ENCODE data around the gene P2RX7.

P2RX7 gene

GRCh38 chr12:121086781-121087295 is 45.8 kb upstream of the P2RX7 start:
- Histone ChIP-seq H3K27me3 (ENCODE audit: insufficient read depth, poor library complexity, severe bottlenecking) (no peaks in the 10 kb centered on the region), H3K27ac (ENCODE audit: poor library complexity, severe bottlenecking) (no peak overlapping the region), H3K4me1 (ENCODE audit: insufficient read depth, poor library complexity, severe bottlenecking) (no peaks in the 10 kb centered on the region), H3K4me3 (ENCODE audit: severe bottlenecking) (no peak overlapping the region), H3K9me3 (ENCODE audit: severe bottlenecking) (no peaks in the 10 kb centered on the region), H3K36me3 (ENCODE audit: low read depth) (no peaks in the 10 kb centered on the region)
- TF ChIP-seq CTCF (IDR thresholded peaks at IDR 0.05; ENCODE audit: poor library complexity, severe bottlenecking) = no peak
- ATAC-seq (ENCODE audit: low read depth) (no peak), DNase-seq (ENCODE audit: low spot score) (no peak)

GRCh38 chr12:121087467-121088194 is 45.0 kb upstream of the P2RX7 start:
- H3K9me3 ChIP-seq (ENCODE audit: severe bottlenecking) = no peaks in the 10 kb centered on the region
- ATAC-seq (ENCODE audit: low read depth) (no peak), DNase-seq (ENCODE audit: low spot score) (no peak)
- H3K27me3 ChIP-seq (ENCODE audit: insufficient read depth, poor library complexity, severe bottlenecking) = no peaks in the 10 kb centered on the region
- no peaks in the 10 kb centered on the region for H3K4me1 ChIP-seq (ENCODE audit: insufficient read depth, poor library complexity, severe bottlenecking)
- TF ChIP-seq CTCF (IDR thresholded peaks at IDR 0.05; ENCODE audit: poor library complexity, severe bottlenecking) = no peak
- H3K4me3 ChIP-seq (ENCODE audit: severe bottlenecking) = no peak overlapping the region
- H3K27ac ChIP-seq (ENCODE audit: poor library complexity, severe bottlenecking) = no peak overlapping the region
- H3K36me3 ChIP-seq (ENCODE audit: low read depth) = no peaks in the 10 kb centered on the region

- TF ChIP-seq CTCF (IDR thresholded peaks at IDR 0.05; ENCODE audit: poor library complexity, severe bottlenecking) = no peak
- Histone ChIP-seq H3K9me3 (ENCODE audit: severe bottlenecking) (no peaks in the 10 kb centered on the region), H3K4me3 (ENCODE audit: severe bottlenecking) (no peak overlapping the region), H3K27me3 (ENCODE audit: insufficient read depth, poor library complexity, severe bottlenecking) (no peaks in the 10 kb centered on the region), H3K36me3 (ENCODE audit: low read depth) (no peaks in the 10 kb centered on the region), H3K27ac (ENCODE audit: poor library complexity, severe bottlenecking) (no peak overlapping the region), H3K4me1 (ENCODE audit: insufficient read depth, poor library complexity, severe bottlenecking) (no peaks in the 10 kb centered on the region)
- ATAC-seq (ENCODE audit: low read depth) = no peak
- no peak for DNase-seq (ENCODE audit: low spot score)
These were observed 44.5 kb upstream of the P2RX7 start for GRCh38 chr12:121088195-121088585.

GRCh38 chr12:121089031-121089812 is 43.5 kb upstream of the P2RX7 start:
- Histone ChIP-seq H3K4me3 (ENCODE audit: severe bottlenecking) (no peak overlapping the region), H3K27me3 (ENCODE audit: insufficient read depth, poor library complexity, severe bottlenecking) (no peaks in the 10 kb centered on the region), H3K36me3 (ENCODE audit: low read depth) (no peaks in the 10 kb centered on the region), H3K27ac (ENCODE audit: poor library complexity, severe bottlenecking) (no peak overlapping the region), H3K9me3 (ENCODE audit: severe bottlenecking) (no peaks in the 10 kb centered on the region), H3K4me1 (ENCODE audit: insufficient read depth, poor library complexity, severe bottlenecking) (no peaks in the 10 kb centered on the region)
- no peak for TF ChIP-seq CTCF (IDR thresholded peaks at IDR 0.05; ENCODE audit: poor library complexity, severe bottlenecking)
- DNase-seq (ENCODE audit: low spot score) = no peak
- ATAC-seq (ENCODE audit: low read depth) = no peak

Data from RWPE2 (cell line).